ENCODE data around the gene BCL6.

The BCL6 gene

GRCh38 chr3:187759601-187760000, 14.3 kb upstream of the BCL6 start:
- no peak overlapping the region for H2AFZ ChIP-seq (ENCODE audit: low read length, unreplicated experiment)
- H3K4me1 ChIP-seq (ENCODE audit: control insufficient read depth, insufficient read depth, low read length, unreplicated experiment): no peaks in the 10 kb centered on the region
- no peaks in the 10 kb centered on the region for H3K36me3 ChIP-seq (ENCODE audit: insufficient read depth, low read length)
- no peaks in the 10 kb centered on the region for H3K79me2 ChIP-seq (ENCODE audit: control insufficient read depth, insufficient read depth, low read length, unreplicated experiment)
- no peaks in the 10 kb centered on the region for H3K27me3 ChIP-seq (ENCODE audit: insufficient read depth, low read length)
- no peak overlapping the region for H3K27ac ChIP-seq (ENCODE audit: low read depth, low read length)
- no peak overlapping the region for H3K4me3 ChIP-seq (ENCODE audit: low read depth, low read length)

GRCh38 chr3:187758318-187758955, 13.2 kb upstream of the BCL6 start:
- Histone ChIP-seq H3K36me3 (ENCODE audit: insufficient read depth, low read length) (no peaks in the 10 kb centered on the region), H2AFZ (ENCODE audit: low read length, unreplicated experiment) (no peak overlapping the region), H3K27ac (ENCODE audit: low read depth, low read length) (no peak overlapping the region), H3K4me1 (ENCODE audit: control insufficient read depth, insufficient read depth, low read length, unreplicated experiment) (no peaks in the 10 kb centered on the region), H3K27me3 (ENCODE audit: insufficient read depth, low read length) (no peaks in the 10 kb centered on the region), H3K4me3 (ENCODE audit: low read depth, low read length) (no peak overlapping the region), H3K79me2 (ENCODE audit: control insufficient read depth, insufficient read depth, low read length, unreplicated experiment) (no peaks in the 10 kb centered on the region)

- Histone ChIP-seq H3K27ac (ENCODE audit: low read depth, low read length) (no peak overlapping the region), H3K79me2 (ENCODE audit: control insufficient read depth, insufficient read depth, low read length, unreplicated experiment) (no peaks in the 10 kb centered on the region), H3K27me3 (ENCODE audit: insufficient read depth, low read length) (no peaks in the 10 kb centered on the region), H3K36me3 (ENCODE audit: insufficient read depth, low read length) (no peaks in the 10 kb centered on the region), H2AFZ (ENCODE audit: low read length, unreplicated experiment) (no peak overlapping the region), H3K4me1 (ENCODE audit: control insufficient read depth, insufficient read depth, low read length, unreplicated experiment) (no peaks in the 10 kb centered on the region), H3K4me3 (ENCODE audit: low read depth, low read length) (no peak overlapping the region)
These were observed 8.2 kb upstream of the BCL6 start for GRCh38 chr3:187753516-187753915.

GRCh38 chr3:187750513-187751123, 5.3 kb upstream of the BCL6 start:
- H3K4me3 ChIP-seq (ENCODE audit: low read depth, low read length): no peak overlapping the region
- H3K36me3 ChIP-seq (ENCODE audit: insufficient read depth, low read length): no peaks in the 10 kb centered on the region
- no peaks in the 10 kb centered on the region for H3K27me3 ChIP-seq (ENCODE audit: insufficient read depth, low read length)
- H3K27ac ChIP-seq (ENCODE audit: low read depth, low read length): no peak overlapping the region
- no peak overlapping the region for H2AFZ ChIP-seq (ENCODE audit: low read length, unreplicated experiment)
- H3K79me2 ChIP-seq (ENCODE audit: control insufficient read depth, insufficient read depth, low read length, unreplicated experiment): no peaks in the 10 kb centered on the region
- peaks cover 14% of the 10 kb centered on the region for H3K4me1 ChIP-seq (ENCODE audit: control insufficient read depth, insufficient read depth, low read length, unreplicated experiment)

GRCh38 chr3:187750006-187750512, 4.8 kb upstream of the BCL6 start:
- Histone ChIP-seq H3K27ac (ENCODE audit: low read depth, low read length) (no peak overlapping the region), H3K4me1 (ENCODE audit: control insufficient read depth, insufficient read depth, low read length, unreplicated experiment) (peaks cover 14% of the 10 kb centered on the region), H3K27me3 (ENCODE audit: insufficient read depth, low read length) (no peaks in the 10 kb centered on the region), H3K79me2 (ENCODE audit: control insufficient read depth, insufficient read depth, low read length, unreplicated experiment) (no peaks in the 10 kb centered on the region), H3K4me3 (ENCODE audit: low read depth, low read length) (no peak overlapping the region), H3K36me3 (ENCODE audit: insufficient read depth, low read length) (no peaks in the 10 kb centered on the region), H2AFZ (ENCODE audit: low read length, unreplicated experiment) (no peak overlapping the region)

- Histone ChIP-seq H2AFZ (ENCODE audit: low read length, unreplicated experiment) (no peak overlapping the region), H3K79me2 (ENCODE audit: control insufficient read depth, insufficient read depth, low read length, unreplicated experiment) (peaks cover 18% of the 10 kb centered on the region), H3K4me3 (ENCODE audit: low read depth, low read length) (peak overlapping the region; percentile 96), H3K27ac (ENCODE audit: low read depth, low read length) (0 out of 2 replicates have a peak overlapping the region, but pooled peaks have one; percentile 97), H3K36me3 (ENCODE audit: insufficient read depth, low read length) (no peaks in the 10 kb centered on the region), H3K27me3 (ENCODE audit: insufficient read depth, low read length) (no peaks in the 10 kb centered on the region), H3K4me1 (ENCODE audit: control insufficient read depth, insufficient read depth, low read length, unreplicated experiment) (peaks cover 14% of the 10 kb centered on the region)
These were observed 2.8 kb upstream of the BCL6 start for GRCh38 chr3:187748050-187748481.

- Histone ChIP-seq H3K4me3 (ENCODE audit: low read depth, low read length) (peak overlapping the region; percentile 96), H3K4me1 (ENCODE audit: control insufficient read depth, insufficient read depth, low read length, unreplicated experiment) (peaks cover 14% of the 10 kb centered on the region), H3K27me3 (ENCODE audit: insufficient read depth, low read length) (no peaks in the 10 kb centered on the region), H3K27ac (ENCODE audit: low read depth, low read length) (peak overlapping the region; percentile 97), H3K36me3 (ENCODE audit: insufficient read depth, low read length) (no peaks in the 10 kb centered on the region), H3K79me2 (ENCODE audit: control insufficient read depth, insufficient read depth, low read length, unreplicated experiment) (peaks cover 24% of the 10 kb centered on the region), H2AFZ (ENCODE audit: low read length, unreplicated experiment) (no peak overlapping the region)
These were observed 2.2 kb upstream of the BCL6 start for GRCh38 chr3:187747506-187747905.

GRCh38 chr3:187746442-187747281, 1.4 kb upstream of the BCL6 start:
- Histone ChIP-seq H2AFZ (ENCODE audit: low read length, unreplicated experiment) (peak overlapping the region; percentile 52), H3K4me3 (ENCODE audit: low read depth, low read length) (peak overlapping the region; percentile 96), H3K4me1 (ENCODE audit: control insufficient read depth, insufficient read depth, low read length, unreplicated experiment) (peaks cover 17% of the 10 kb centered on the region), H3K79me2 (ENCODE audit: control insufficient read depth, insufficient read depth, low read length, unreplicated experiment) (peaks cover 32% of the 10 kb centered on the region), H3K27me3 (ENCODE audit: insufficient read depth, low read length) (no peaks in the 10 kb centered on the region), H3K27ac (ENCODE audit: low read depth, low read length) (peak overlapping the region; percentile 97), H3K36me3 (ENCODE audit: insufficient read depth, low read length) (no peaks in the 10 kb centered on the region)

- Histone ChIP-seq H3K27ac (ENCODE audit: low read depth, low read length) (peak overlapping the region; percentile 97), H3K4me1 (ENCODE audit: control insufficient read depth, insufficient read depth, low read length, unreplicated experiment) (peaks cover 17% of the 10 kb centered on the region), H3K36me3 (ENCODE audit: insufficient read depth, low read length) (no peaks in the 10 kb centered on the region), H3K79me2 (ENCODE audit: control insufficient read depth, insufficient read depth, low read length, unreplicated experiment) (peaks cover 37% of the 10 kb centered on the region), H3K27me3 (ENCODE audit: insufficient read depth, low read length) (no peaks in the 10 kb centered on the region), H3K4me3 (ENCODE audit: low read depth, low read length) (peak overlapping the region; percentile 96), H2AFZ (ENCODE audit: low read length, unreplicated experiment) (peak overlapping the region; percentile 92)
These were observed 782 bp upstream of the BCL6 start for GRCh38 chr3:187746059-187746441.

GRCh38 chr3:187744169-187745151, 808 bp downstream of the BCL6 start:
- Histone ChIP-seq H3K4me3 (ENCODE audit: low read depth, low read length) (peak overlapping the region; percentile 96), H3K79me2 (ENCODE audit: control insufficient read depth, insufficient read depth, low read length, unreplicated experiment) (peaks cover 45% of the 10 kb centered on the region), H3K4me1 (ENCODE audit: control insufficient read depth, insufficient read depth, low read length, unreplicated experiment) (peaks cover 24% of the 10 kb centered on the region), H3K27ac (ENCODE audit: low read depth, low read length) (peak overlapping the region; percentile 97), H3K27me3 (ENCODE audit: insufficient read depth, low read length) (no peaks in the 10 kb centered on the region), H2AFZ (ENCODE audit: low read length, unreplicated experiment) (no peak overlapping the region), H3K36me3 (ENCODE audit: insufficient read depth, low read length) (no peaks in the 10 kb centered on the region)

Data from ACC112 (cell line).